ENCODE results near the gene OR2T1.

The OR2T1 gene, protein sequence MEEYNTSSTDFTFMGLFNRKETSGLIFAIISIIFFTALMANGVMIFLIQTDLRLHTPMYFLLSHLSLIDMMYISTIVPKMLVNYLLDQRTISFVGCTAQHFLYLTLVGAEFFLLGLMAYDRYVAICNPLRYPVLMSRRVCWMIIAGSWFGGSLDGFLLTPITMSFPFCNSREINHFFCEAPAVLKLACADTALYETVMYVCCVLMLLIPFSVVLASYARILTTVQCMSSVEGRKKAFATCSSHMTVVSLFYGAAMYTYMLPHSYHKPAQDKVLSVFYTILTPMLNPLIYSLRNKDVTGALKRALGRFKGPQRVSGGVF

DNA sequence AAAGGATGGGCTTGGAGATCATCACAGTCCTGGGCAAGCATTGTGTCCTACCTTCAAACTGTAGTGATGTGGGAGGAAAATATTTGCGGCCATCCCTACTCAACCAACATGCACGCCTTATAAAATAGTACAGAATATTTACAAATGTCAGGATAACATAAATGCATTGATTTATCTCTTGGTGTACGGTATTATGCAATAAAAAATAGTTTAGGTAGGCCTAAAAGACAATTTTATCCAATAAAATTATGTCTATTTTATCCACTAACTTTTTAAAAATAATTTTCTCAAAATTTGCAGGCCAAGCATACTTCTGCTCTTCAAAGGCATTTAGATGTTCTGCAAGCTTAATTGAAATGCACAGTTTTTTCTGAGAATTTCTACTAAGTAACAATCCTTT, at the start of gene OR2T1:
Gene OR2T1 (plus strand): TSS at position 301 of the 400 bp plus-strand sequence. CDS start 3,100 bp downstream, outside the sequence.
- no peak within 1 kb of the TSS for H3K27ac Mint-ChIP-seq
- H3K36me3 Mint-ChIP-seq (ENCODE audit: low read depth) = no peaks in the 10 kb centered on the region
- intact Hi-C loops (cut with micrococcal nuclease) = loop anchor here (5.0 kb wide), 1 partner anchor 210 kb away; no protein-coding TSS in a partner anchor
- no peak within 1 kb of the TSS for H3K4me3 Mint-ChIP-seq
- no peaks in the 10 kb centered on the region for H3K4me1 Mint-ChIP-seq (ENCODE audit: low read depth)
- H3K9me3 Mint-ChIP-seq = peaks cover 9% of the 10 kb centered on the region
- no peaks in the 10 kb centered on the region for H3K27me3 Mint-ChIP-seq

DNA sequence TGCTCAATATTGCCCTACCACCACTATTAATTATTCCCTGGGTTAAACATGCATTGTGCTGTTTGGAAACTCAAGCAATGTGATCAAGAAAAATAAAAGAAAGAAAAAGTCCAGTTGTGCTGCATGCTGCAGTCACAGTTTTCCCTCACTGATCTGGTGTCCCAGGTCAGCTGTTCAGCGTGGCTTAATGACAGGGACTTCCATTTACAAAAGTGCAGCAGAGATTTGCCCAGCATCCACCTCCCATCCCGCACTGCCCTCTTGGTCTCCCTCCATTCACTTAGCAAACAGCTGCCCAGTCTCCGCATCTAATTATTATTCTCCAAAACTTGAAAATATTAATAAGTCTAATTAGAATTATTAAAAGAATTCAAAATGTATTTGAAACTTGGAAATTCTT, 43.4 kb upstream of the OR2T1 start:
- no peaks in the 10 kb centered on the region for H3K4me1 Mint-ChIP-seq (ENCODE audit: low read depth)
- no peaks in the 10 kb centered on the region for H3K27me3 Mint-ChIP-seq
- H3K36me3 Mint-ChIP-seq (ENCODE audit: low read depth) = no peaks in the 10 kb centered on the region
- no peak overlapping the region for H3K27ac Mint-ChIP-seq
- no peak overlapping the region for H3K4me3 Mint-ChIP-seq
- no peaks in the 10 kb centered on the region for H3K9me3 Mint-ChIP-seq
- intact Hi-C loops (cut with micrococcal nuclease) = no loop called here

DNA sequence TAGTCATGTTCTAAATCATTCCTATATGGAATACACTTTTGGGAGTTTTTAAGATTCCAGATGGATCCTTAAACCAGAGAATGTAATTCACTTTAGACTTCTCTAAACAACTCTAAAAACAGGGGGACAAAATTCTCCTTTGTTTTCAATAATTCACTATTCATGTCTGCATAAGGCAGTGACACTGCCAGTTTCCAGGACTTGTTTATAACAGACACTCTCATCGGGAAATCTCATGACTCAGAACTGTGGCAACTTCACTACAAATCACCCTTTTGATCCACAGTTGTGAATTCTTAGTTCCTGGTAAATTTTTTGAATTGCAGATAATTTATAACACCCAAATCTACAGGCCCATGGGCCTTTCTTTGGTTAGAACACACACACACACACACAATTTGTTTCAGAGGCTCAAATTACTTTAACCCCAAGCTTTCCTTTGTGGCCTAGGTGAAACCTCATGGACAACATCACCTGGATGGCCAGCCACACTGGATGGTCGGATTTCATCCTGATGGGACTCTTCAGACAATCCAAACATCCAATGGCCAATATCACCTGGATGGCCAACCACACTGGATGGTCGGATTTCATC, 41.6 kb upstream of the OR2T1 start, which contains the start of gene OR2T4:
Gene OR2T4 (plus strand): TSS at position 545 of the 595 bp plus-strand sequence. CDS start 0 bp downstream, at position 545.
- intact Hi-C loops (cut with micrococcal nuclease) = no loop called here
- no peaks in the 10 kb centered on the region for H3K36me3 Mint-ChIP-seq (ENCODE audit: low read depth)
- no peaks in the 10 kb centered on the region for H3K9me3 Mint-ChIP-seq
- no peak within 1 kb of the TSS for H3K4me3 Mint-ChIP-seq
- no peaks in the 10 kb centered on the region for H3K4me1 Mint-ChIP-seq (ENCODE audit: low read depth)
- no peak within 1 kb of the TSS for H3K27ac Mint-ChIP-seq
- H3K27me3 Mint-ChIP-seq = no peaks in the 10 kb centered on the region

DNA sequence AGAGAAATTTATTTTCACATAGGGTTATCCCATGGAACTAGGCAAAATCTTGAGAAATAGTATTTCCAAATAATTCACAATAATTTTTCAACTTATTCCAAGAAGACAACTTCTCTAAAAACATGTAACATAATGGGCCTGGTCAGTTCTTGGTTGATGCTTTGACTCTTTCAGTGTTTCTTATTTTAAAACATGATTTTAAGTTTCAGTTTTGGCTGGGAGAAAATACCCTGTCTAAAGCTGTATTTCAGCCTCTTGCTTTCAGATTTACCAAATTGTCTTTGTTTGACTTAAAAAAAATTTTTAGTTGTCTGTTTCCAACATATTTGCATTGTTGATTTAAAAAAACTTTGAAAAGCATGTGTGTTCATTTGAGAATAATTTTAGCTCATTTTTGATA, 36.2 kb upstream of the OR2T1 start:
- H3K4me3 Mint-ChIP-seq = no peak overlapping the region
- intact Hi-C loops (cut with micrococcal nuclease) = no loop called here
- no peaks in the 10 kb centered on the region for H3K27me3 Mint-ChIP-seq

DNA sequence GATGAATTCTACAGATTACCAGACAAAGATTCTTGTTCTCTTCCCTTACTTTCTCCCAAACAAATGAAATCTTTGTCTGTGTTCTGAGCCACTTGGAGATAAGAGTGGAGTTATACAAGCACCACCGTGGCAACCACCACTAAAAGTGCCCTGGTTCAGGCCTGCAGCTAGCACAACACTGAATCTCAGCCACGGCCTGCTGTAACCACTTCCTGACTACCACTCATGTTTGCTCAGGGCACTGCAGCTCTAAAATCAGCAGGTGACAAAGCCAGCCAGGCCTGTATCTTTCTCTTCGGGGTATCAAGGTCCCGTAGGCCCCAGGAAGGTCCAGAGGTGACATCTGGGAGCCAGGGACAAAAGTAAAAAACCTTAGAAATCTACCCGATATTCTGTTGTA, 30.5 kb upstream of the OR2T1 start:
- intact Hi-C loops (cut with micrococcal nuclease) = no loop called here
- Mint-ChIP-seq H3K36me3 (ENCODE audit: low read depth) (no peaks in the 10 kb centered on the region), H3K4me3 (no peak overlapping the region), H3K9me3 (no peaks in the 10 kb centered on the region), H3K27ac (no peak overlapping the region), H3K4me1 (ENCODE audit: low read depth) (no peaks in the 10 kb centered on the region), H3K27me3 (no peaks in the 10 kb centered on the region)

More for the DNA sequence above, 36.2 kb upstream of the OR2T1 start:
- Mint-ChIP-seq H3K4me1 (ENCODE audit: low read depth) (no peaks in the 10 kb centered on the region), H3K9me3 (no peaks in the 10 kb centered on the region), H3K36me3 (ENCODE audit: low read depth) (no peaks in the 10 kb centered on the region), H3K27ac (no peak overlapping the region)

DNA sequence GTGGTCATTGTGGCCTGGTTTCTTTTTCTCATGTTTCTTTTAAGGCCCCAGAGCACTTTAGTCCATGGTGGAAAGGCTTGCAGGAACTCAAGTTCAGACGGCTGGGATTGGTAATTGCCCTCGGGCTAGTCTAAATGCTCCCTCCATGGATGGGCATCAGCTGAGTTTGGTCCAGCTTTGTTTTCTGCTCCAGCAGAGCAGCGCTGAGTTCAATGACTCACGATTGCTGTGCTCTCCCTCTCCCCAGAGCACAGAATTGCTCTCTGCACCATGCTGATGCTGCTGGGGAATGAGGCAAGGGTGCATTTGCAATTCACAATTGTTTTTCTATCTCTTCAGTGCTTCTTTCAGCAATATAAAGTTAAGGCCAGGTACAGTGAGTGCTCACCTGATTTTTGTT, 29.1 kb upstream of the OR2T1 start:
- H3K9me3 Mint-ChIP-seq = no peaks in the 10 kb centered on the region
- H3K4me3 Mint-ChIP-seq = no peak overlapping the region
- no peak overlapping the region for H3K27ac Mint-ChIP-seq
- intact Hi-C loops (cut with micrococcal nuclease) = no loop called here
- H3K4me1 Mint-ChIP-seq (ENCODE audit: low read depth) = no peaks in the 10 kb centered on the region
- no peaks in the 10 kb centered on the region for H3K27me3 Mint-ChIP-seq
- no peaks in the 10 kb centered on the region for H3K36me3 Mint-ChIP-seq (ENCODE audit: low read depth)

DNA sequence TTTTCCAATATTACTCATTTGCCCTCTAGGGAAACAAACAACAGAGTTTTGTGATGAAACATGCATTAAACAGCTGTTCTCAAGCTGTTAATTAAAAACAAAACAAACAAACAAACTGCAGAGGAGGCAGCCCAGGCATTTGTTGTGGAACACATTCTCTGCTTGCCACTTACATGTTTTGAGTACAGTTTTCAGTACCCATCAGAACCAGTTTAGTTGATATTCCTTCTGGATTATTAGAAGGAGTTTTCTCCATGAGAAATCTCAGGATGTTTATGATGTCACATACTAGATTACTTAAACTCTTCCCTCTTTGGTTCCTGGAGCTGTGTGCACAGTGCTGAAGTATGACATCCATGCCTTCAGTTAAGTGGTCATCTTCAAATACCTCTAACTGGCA, 27.4 kb upstream of the OR2T1 start, which contains the start of gene OR2T6:
Gene OR2T6 (plus strand): TSS at position 301 of the 400 bp plus-strand sequence. CDS start 11,863 bp downstream, outside the sequence.
- Mint-ChIP-seq H3K4me3 (no peak within 1 kb of the TSS), H3K27me3 (no peaks in the 10 kb centered on the region), H3K9me3 (no peaks in the 10 kb centered on the region), H3K27ac (no peak within 1 kb of the TSS), H3K4me1 (ENCODE audit: low read depth) (no peaks in the 10 kb centered on the region), H3K36me3 (ENCODE audit: low read depth) (no peaks in the 10 kb centered on the region)
- intact Hi-C loops (cut with micrococcal nuclease) = no loop called here

DNA sequence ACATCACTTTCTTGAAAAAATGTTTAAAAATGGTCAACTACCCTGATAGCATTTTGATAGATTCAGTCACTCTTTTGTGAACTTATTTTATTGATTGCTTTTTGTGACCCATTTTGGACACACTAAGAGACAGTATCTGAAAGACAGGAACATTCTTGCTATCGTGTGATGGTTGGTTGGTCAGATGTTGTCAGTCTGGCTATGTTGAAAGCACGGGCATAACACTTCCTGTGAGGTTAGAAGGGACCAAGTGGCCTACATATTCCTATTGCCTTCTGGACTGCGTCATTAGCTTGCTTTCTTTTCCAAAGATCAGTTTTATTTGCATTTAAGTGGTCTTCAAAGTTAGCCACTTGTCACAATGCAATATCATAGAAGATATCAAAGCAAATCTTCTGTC, 25.9 kb upstream of the OR2T1 start:
- no peaks in the 10 kb centered on the region for H3K27me3 Mint-ChIP-seq
- H3K27ac Mint-ChIP-seq = no peak overlapping the region
- intact Hi-C loops (cut with micrococcal nuclease) = no loop called here
- H3K36me3 Mint-ChIP-seq (ENCODE audit: low read depth) = no peaks in the 10 kb centered on the region
- H3K9me3 Mint-ChIP-seq = no peaks in the 10 kb centered on the region
- no peak overlapping the region for H3K4me3 Mint-ChIP-seq
- no peaks in the 10 kb centered on the region for H3K4me1 Mint-ChIP-seq (ENCODE audit: low read depth)

DNA sequence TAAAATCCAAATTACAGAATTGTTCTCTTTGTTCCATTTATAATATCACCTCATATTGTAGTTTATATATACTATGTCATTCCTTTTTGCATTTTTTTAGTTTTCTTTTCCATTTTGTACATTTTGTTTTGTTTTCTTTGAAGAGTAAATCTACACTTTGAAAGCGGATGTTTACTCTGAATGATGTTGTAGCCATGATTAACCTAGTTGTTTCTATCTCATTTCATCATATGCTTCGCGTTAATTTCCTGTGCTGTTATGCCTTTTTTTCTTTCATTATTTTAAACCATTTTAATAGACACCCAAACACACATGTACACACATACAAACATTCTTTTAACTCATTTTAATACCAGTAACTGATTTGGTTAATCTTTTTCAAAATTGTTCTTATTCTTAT, 22.0 kb upstream of the OR2T1 start:
- Mint-ChIP-seq H3K27me3 (no peaks in the 10 kb centered on the region), H3K27ac (no peak overlapping the region), H3K4me1 (ENCODE audit: low read depth) (no peaks in the 10 kb centered on the region), H3K36me3 (ENCODE audit: low read depth) (no peaks in the 10 kb centered on the region), H3K4me3 (no peak overlapping the region), H3K9me3 (no peaks in the 10 kb centered on the region)
- intact Hi-C loops (cut with micrococcal nuclease) = no loop called here

DNA sequence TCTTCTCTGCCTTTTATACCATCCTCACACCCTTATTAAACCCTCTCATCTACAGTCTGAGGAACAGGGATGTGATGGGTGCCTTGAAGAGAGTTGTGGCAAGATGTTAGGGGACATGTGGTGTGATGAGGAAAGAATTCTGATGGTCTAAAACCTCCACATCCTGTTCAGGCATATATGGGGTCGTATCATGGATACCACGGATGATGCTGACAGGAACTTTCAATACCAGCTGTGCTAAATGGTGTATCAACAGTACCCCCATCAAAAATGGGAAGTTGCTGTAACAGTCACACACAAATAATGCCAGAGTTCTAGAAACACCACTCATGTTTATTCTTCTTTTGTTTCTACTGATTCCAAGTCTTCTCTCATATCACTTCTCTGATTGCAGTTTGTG, 14.4 kb upstream of the OR2T1 start:
- Mint-ChIP-seq H3K9me3 (peaks cover 19% of the 10 kb centered on the region), H3K27me3 (no peaks in the 10 kb centered on the region), H3K4me3 (no peak overlapping the region), H3K36me3 (ENCODE audit: low read depth) (no peaks in the 10 kb centered on the region), H3K4me1 (ENCODE audit: low read depth) (no peaks in the 10 kb centered on the region), H3K27ac (no peak overlapping the region)
- intact Hi-C loops (cut with micrococcal nuclease) = no loop called here

DNA sequence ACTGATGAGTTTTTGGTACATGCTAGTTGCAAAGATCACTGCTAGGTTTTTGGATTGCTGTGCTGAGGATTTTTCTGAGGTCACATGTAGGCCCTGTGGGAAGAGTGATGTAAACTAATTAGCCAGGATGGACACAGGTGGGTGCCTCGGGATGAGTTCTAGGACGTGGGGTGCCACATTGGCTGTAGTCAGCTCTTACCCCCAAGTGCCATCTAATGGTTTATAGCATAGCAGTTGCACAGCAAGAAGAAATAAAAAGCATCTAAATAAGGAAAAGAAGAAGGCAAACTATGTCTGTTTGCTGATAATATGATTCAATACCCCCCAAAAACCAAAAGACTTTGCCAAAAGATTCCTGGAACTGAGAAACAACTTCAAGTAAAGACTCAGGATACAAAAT, 9.8 kb upstream of the OR2T1 start:
- no peaks in the 10 kb centered on the region for H3K4me1 Mint-ChIP-seq (ENCODE audit: low read depth)
- no peaks in the 10 kb centered on the region for H3K36me3 Mint-ChIP-seq (ENCODE audit: low read depth)
- no peaks in the 10 kb centered on the region for H3K27me3 Mint-ChIP-seq
- no peak overlapping the region for H3K27ac Mint-ChIP-seq
- peaks cover 30% of the 10 kb centered on the region for H3K9me3 Mint-ChIP-seq
- intact Hi-C loops (cut with micrococcal nuclease) = no loop called here
- no peak overlapping the region for H3K4me3 Mint-ChIP-seq

DNA sequence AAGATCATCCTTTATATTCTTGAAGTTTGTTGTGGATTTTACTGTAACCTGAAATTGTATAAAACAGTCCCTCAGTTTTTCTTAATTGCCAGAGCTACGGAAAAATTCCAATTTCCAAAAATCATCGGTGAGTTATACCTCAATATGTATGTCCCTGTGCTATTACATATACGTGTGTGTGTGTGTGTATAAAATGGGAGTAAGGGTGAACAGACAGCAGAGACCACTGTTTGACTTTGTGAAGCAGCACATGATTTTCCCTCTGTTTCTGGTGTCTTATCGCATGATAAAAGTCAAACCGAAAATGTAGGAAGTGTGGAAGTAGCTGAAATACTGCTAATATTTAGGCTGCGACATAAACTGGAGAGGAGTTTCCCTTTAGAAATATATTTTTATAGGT, 1.2 kb downstream of the OR2T1 start:
- Mint-ChIP-seq H3K9me3 (peaks cover 9% of the 10 kb centered on the region), H3K4me1 (ENCODE audit: low read depth) (no peaks in the 10 kb centered on the region), H3K27me3 (no peaks in the 10 kb centered on the region), H3K27ac (no peak overlapping the region), H3K36me3 (ENCODE audit: low read depth) (no peaks in the 10 kb centered on the region), H3K4me3 (no peak overlapping the region)
- intact Hi-C loops (cut with micrococcal nuclease) = loop anchor here (2.0 to 5.0 kb wide), 2 partner anchors 208 to 403 kb away; no protein-coding TSS in a partner anchor

DNA sequence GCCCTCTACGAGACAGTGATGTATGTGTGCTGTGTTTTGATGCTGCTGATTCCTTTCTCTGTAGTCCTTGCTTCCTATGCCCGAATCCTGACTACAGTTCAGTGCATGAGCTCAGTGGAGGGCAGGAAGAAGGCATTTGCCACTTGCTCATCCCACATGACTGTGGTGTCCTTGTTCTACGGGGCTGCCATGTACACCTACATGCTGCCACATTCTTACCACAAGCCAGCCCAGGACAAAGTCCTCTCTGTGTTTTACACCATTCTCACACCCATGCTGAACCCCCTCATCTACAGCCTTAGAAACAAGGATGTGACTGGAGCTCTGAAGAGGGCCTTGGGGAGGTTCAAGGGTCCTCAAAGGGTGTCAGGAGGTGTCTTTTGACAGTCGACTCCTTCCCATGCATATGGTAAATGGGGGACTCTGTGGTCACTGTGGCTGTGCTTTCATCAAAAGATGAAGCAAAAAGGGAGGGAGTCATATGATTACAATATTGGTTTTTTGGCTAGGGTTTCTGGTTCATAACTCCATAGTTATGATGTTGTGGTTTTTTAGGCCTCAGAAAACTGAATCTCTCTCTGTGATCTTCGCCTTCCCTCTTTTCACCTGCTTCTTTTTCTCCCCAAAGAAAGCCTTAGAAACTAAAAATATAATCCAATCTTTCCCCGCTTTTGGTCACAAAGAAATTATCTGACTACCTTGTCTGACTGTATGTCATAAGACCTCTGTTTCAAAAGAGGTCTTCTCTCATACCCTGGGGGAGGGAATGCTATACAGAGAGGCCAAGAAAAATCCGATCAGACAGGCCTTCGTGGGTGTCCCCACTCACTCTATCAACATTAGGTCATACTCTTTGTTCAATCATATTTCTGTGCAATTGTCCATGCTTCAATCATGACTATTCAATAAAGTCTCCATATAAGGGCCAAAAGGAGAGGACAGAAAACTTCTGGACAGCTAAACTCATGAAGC, 4.2 kb downstream of the OR2T1 start:
- Mint-ChIP-seq H3K36me3 (ENCODE audit: low read depth) (no peaks in the 10 kb centered on the region), H3K4me3 (no peak overlapping the region), H3K4me1 (ENCODE audit: low read depth) (no peaks in the 10 kb centered on the region), H3K27ac (no peak overlapping the region), H3K9me3 (peaks cover 22% of the 10 kb centered on the region), H3K27me3 (no peaks in the 10 kb centered on the region)
- intact Hi-C loops (cut with micrococcal nuclease) = no loop called here

DNA sequence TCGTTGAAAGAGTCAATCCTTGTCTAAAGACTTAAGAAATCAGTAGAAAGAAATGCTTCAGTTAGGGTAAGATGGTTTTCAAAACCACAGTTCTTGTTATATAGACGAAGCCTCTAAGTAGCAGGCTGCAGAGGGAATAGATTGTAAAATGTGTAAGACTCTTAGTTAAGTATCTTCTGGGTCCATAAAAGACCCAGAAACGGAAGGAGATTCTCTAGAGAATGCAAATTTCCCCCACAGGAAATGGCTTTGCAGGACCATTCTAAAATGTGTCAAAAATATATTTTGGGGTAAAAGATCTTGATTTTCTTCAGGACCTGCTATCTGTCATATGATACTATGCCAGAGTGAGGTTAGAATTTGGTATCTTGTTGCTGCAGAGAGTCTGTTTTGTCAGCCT, 13.4 kb downstream of the OR2T1 start:
- Mint-ChIP-seq H3K36me3 (ENCODE audit: low read depth) (no peaks in the 10 kb centered on the region), H3K9me3 (peaks cover 32% of the 10 kb centered on the region), H3K27me3 (no peaks in the 10 kb centered on the region), H3K4me3 (no peak overlapping the region), H3K27ac (no peak overlapping the region), H3K4me1 (ENCODE audit: low read depth) (no peaks in the 10 kb centered on the region)
- intact Hi-C loops (cut with micrococcal nuclease) = no loop called here
